GM23338 (cell line): Measurements from ENCODE around the gene KCNMA1. TPM values are rescaled to one million over a fixed set of nuclear protein-coding genes. Genes with fewer than 3 reads are reported as not detected.

Experiments used
- ATAC-seq: fragments of 200-7000 bp; cut with Tn5 transposase; 3 replicates; pipeline ENCODE4 v1.9.1; 2020
- DNase-seq: peaks from one replicate; pipeline ENCODE4 v3.0.0-alpha.2; 2015; ENCODE audit warnings: low spot score
- H2AFZ ChIP-seq: fragments of 200-600 bp; sonication (generic); 2 replicates; pipeline ENCODE4 v1.8.0; 2016; ENCODE audit warnings: antibody characterized with exemption, mild to moderate bottlenecking, moderate library complexity
- H3F3A ChIP-seq: fragments of 200-600 bp; sonication (generic); replicated peaks from 2 replicates; pipeline ENCODE4 v1.8.0; 2017; ENCODE audit warnings: antibody characterized with exemption, mixed run types, low read depth
- H3K27ac ChIP-seq: fragments of 200-600 bp; sonication (generic); 2 replicates; pipeline ENCODE4 v1.6.1; 2016; ENCODE audit warnings: low read depth
- H3K27me3 ChIP-seq: fragments of 200-600 bp; sonication (generic); 2 replicates; pipeline ENCODE4 v1.8.0; 2016; ENCODE audit warnings: mild to moderate bottlenecking, mixed run types, moderate library complexity; ENCODE audit not compliant: insufficient read depth
- H3K36me3 ChIP-seq: fragments of 200-600 bp; sonication (generic); 2 replicates; pipeline ENCODE4 v1.8.0; 2016; ENCODE audit warnings: mild to moderate bottlenecking; ENCODE audit not compliant: insufficient read depth
- H3K4me1 ChIP-seq: fragments of 200-600 bp; sonication (generic); 2 replicates; pipeline ENCODE4 v1.8.0; 2016; ENCODE audit warnings: mild to moderate bottlenecking, moderate library complexity; ENCODE audit not compliant: insufficient read depth
- H3K4me2 ChIP-seq: fragments of 200-600 bp; sonication (generic); 2 replicates; pipeline ENCODE4 v1.7.1; 2017; ENCODE audit warnings: mixed run types
- H3K4me3 ChIP-seq: fragments of 200-600 bp; sonication (generic); 2 replicates; pipeline ENCODE4 v1.6.1; 2016; ENCODE audit warnings: mixed run types
- H3K79me2 ChIP-seq: fragments of 200-600 bp; sonication (generic); replicated peaks from 2 replicates; pipeline ENCODE4 v1.8.0; 2017; ENCODE audit warnings: mild to moderate bottlenecking; ENCODE audit not compliant: insufficient read depth
- H3K9me2 ChIP-seq: fragments of 200-600 bp; sonication (generic); 2 replicates; pipeline ENCODE4 v1.8.0; 2017; ENCODE audit not compliant: insufficient read depth
- H4K20me1 ChIP-seq: fragments of 200-600 bp; sonication (generic); replicated peaks from 2 replicates; pipeline ENCODE4 v1.8.0; 2017; ENCODE audit warnings: mild to moderate bottlenecking; ENCODE audit not compliant: insufficient read depth
- H3K27ac Mint-ChIP-seq: 2 replicates; pipeline ENCODE4 v1.8.0; 2020; ENCODE audit warnings: inconsistent platforms, mild to moderate bottlenecking, moderate library complexity, mixed read lengths
- H3K27me3 Mint-ChIP-seq: 3 replicates; pipeline ENCODE4 v1.8.0; 2022; ENCODE audit warnings: low read depth, mild to moderate bottlenecking, moderate library complexity, mixed read lengths, inconsistent platforms; ENCODE audit not compliant: insufficient read depth, poor library complexity
- H3K36me3 Mint-ChIP-seq: 3 replicates; pipeline ENCODE4 v1.8.0; 2021; ENCODE audit warnings: low read depth, mild to moderate bottlenecking, inconsistent platforms, moderate library complexity, mixed read lengths
- H3K4me1 Mint-ChIP-seq: 3 replicates; pipeline ENCODE4 v1.8.0; 2020; ENCODE audit warnings: mild to moderate bottlenecking, inconsistent platforms, mixed read lengths
- H3K4me3 Mint-ChIP-seq: 3 replicates; pipeline ENCODE4 v1.8.0; 2021; ENCODE audit warnings: moderate library complexity, mild to moderate bottlenecking, inconsistent platforms, mixed read lengths
- H3K9me3 Mint-ChIP-seq: 3 replicates; pipeline ENCODE4 v1.8.0; 2020; ENCODE audit warnings: moderate library complexity, mild to moderate bottlenecking, inconsistent platforms, mixed read lengths
- CREB1 ChIP-seq: fragments of 250-450 bp; sonication (Bioruptor Pico); IDR thresholded peaks from 2 replicates; pipeline ENCODE4 v1.5.0; 2020; ENCODE audit warnings: low read depth, mild to moderate bottlenecking, moderate library complexity
- ETS1 ChIP-seq: IDR thresholded peaks from 2 replicates; pipeline ENCODE4 v1.6.1; 2016; ENCODE audit warnings: antibody characterized with exemption
- EZH2 ChIP-seq: fragments of 200-600 bp; sonication (generic); IDR thresholded peaks from one replicate; pipeline ENCODE4 v1.8.0; 2017; ENCODE audit warnings: antibody characterized with exemption, mild to moderate bottlenecking, low read depth; ENCODE audit not compliant: unreplicated experiment
- JUNB ChIP-seq: IDR thresholded peaks from one replicate; pipeline ENCODE4 v1.6.1; 2016; ENCODE audit warnings: antibody characterized with exemption; ENCODE audit not compliant: unreplicated experiment
- NANOG ChIP-seq: IDR thresholded peaks from 2 replicates; pipeline ENCODE4 v1.6.1; 2016; ENCODE audit warnings: antibody characterized with exemption, borderline replicate concordance
- POLR2AphosphoS5 ChIP-seq: IDR thresholded peaks from 2 replicates; pipeline ENCODE4 v1.6.1; 2016; ENCODE audit warnings: antibody characterized with exemption, low read depth
- REST ChIP-seq: IDR thresholded peaks from one replicate; pipeline ENCODE4 v1.6.1; 2018; ENCODE audit warnings: antibody characterized with exemption; ENCODE audit not compliant: unreplicated experiment
- STAT1 ChIP-seq: IDR thresholded peaks from one replicate; pipeline ENCODE4 v1.6.1; 2016; ENCODE audit warnings: antibody characterized with exemption; ENCODE audit not compliant: unreplicated experiment
- ZNF114 ChIP-seq: fragments of 250-450 bp; sonication (Bioruptor Pico); IDR thresholded peaks from 2 replicates; pipeline ENCODE4 v1.5.0; 2020; ENCODE audit warnings: mild to moderate bottlenecking, moderate library complexity
- ZNF331 ChIP-seq: fragments of 250-450 bp; sonication (Bioruptor Pico); IDR thresholded peaks from 2 replicates; pipeline ENCODE4 v1.5.0; 2020; ENCODE audit warnings: low read depth, mild to moderate bottlenecking, moderate library complexity
- polyA plus RNA-seq: library from polyadenylated mRNA; unstranded; fragments of >200 nt; fragmentation: Nextera tagmentation; extraction: Ambion mirVana; gene quantifications from 2 replicates; pipeline ENCODE4 v1.2.1, GENCODE V29; 2016
- total RNA-seq: library from RNA; depleted of rRNA; stranded (reverse); fragments of >200 nt; shearing (Covaris generic); gene quantifications from 2 replicates; pipeline ENCODE4 v1.2.3, GENCODE V29; 2014

Gene KCNMA1
- total and polyA plus RNA-seq, 2 experiments from 2014 or later: 8.2 to 9.0 TPM

GRCh38 chr10:77305650-77306632 is 331.7 kb downstream of the KCNMA1 start:
- no peak for DNase-seq
- TF ChIP-seq ZNF331 (CRISPR knock-in tag) (no peak), CREB1 (CRISPR knock-in tag) (no peak), STAT1 (no peak), EZH2 (no peak), NANOG (no peak), JUNB (no peak), ETS1 (no peak), REST (no peak), ZNF114 (CRISPR knock-in tag) (no peak), POLR2AphosphoS5 (no peak)
- H3K27ac ChIP-seq: no peak overlapping the region
- H4K20me1 ChIP-seq: no peaks in the 10 kb centered on the region
- H2AFZ ChIP-seq: no peak overlapping the region
- Mint-ChIP-seq H3K4me3 (no peak overlapping the region), H3K9me3 (peaks cover 5% of the 10 kb centered on the region; the same call in 2 of the 3 replicates), H3K27me3 (peaks cover 3% of the 10 kb centered on the region), H3K4me1 (no peaks in the 10 kb centered on the region; the same call in 2 of the 3 replicates), H3K36me3 (peaks cover 6% of the 10 kb centered on the region; the same call in 1 of the 3 replicates), H3K27ac (no peak overlapping the region)
- H3F3A ChIP-seq: no peaks in the 10 kb centered on the region
- no peaks in the 10 kb centered on the region for H3K79me2 ChIP-seq
- ATAC-seq: no peak
- H3K9me2 ChIP-seq: peaks cover 16% of the 10 kb centered on the region; the same call in 1 of the 2 replicates
- H3K27me3 ChIP-seq: no peaks in the 10 kb centered on the region
- no peak overlapping the region for H3K4me3 ChIP-seq
- H3K36me3 ChIP-seq: no peaks in the 10 kb centered on the region
- no peaks in the 10 kb centered on the region for H3K4me1 ChIP-seq
- no peak overlapping the region for H3K4me2 ChIP-seq
